Kidney (tissue), 14 donors: Measurements from ENCODE around the gene USP25. TPM values are rescaled to one million over a fixed set of nuclear protein-coding genes. Genes with fewer than 3 reads are reported as not detected.

Source experiments
- DNase-seq, 5 donors: peaks; one replicate each; pipeline ENCODE4 v3.0.0-alpha.2; 2013 to 2020
- FAIRE-seq: peaks from 2 replicates; lab custom pipeline; 2012; peaks lifted over from hg19 to GRCh38; lab: Jason Lieb, UNC
- H3K27ac ChIP-seq, 2 donors: one replicate each; pipeline ENCODE4 v1.7.0; 2013; ENCODE audit warnings: low read depth in 2 of 2, low read length in 2 of 2, inconsistent platforms in 1 of 2
- H3K27me3 ChIP-seq: one replicate; pipeline ENCODE4 v1.7.1; 2013; ENCODE audit warnings: low read length, inconsistent platforms; ENCODE audit not compliant: control insufficient read depth, insufficient read depth
- H3K36me3 ChIP-seq, 3 donors: one replicate each; pipeline versions ENCODE4 v1.7.0 to v1.7.1; 2013; ENCODE audit warnings: low read length in 3 of 3, control low read depth in 1 of 3, inconsistent platforms in 1 of 3; ENCODE audit not compliant: insufficient read depth in 3 of 3, control insufficient read depth in 2 of 3
- H3K4me1 ChIP-seq, 3 donors: one replicate each; pipeline versions ENCODE4 v1.7.0 to v1.7.1; 2013; ENCODE audit warnings: low read length in 3 of 3, inconsistent platforms in 1 of 3, low read depth in 1 of 3; ENCODE audit not compliant: control insufficient read depth in 2 of 3, insufficient read depth in 2 of 3
- H3K4me3 ChIP-seq, 3 donors: one replicate each; pipeline versions ENCODE4 v1.7.0 to v1.8.1; 2013; ENCODE audit warnings: low read length in 3 of 3, control low read depth in 1 of 3, inconsistent platforms in 1 of 3
- H3K9ac ChIP-seq, 3 donors: one replicate each; pipeline versions ENCODE4 v1.7.0 to v1.7.1; 2013; ENCODE audit warnings: low read length in 3 of 3, control low read depth in 1 of 3, inconsistent platforms in 1 of 3
- H3K9me3 ChIP-seq, 3 donors: one replicate each; pipeline versions ENCODE4 v1.7.0 to v1.7.1; 2013; ENCODE audit warnings: low read length in 3 of 3, control low read depth in 1 of 3, inconsistent platforms in 1 of 3; ENCODE audit not compliant: control insufficient read depth in 2 of 3, insufficient read depth in 1 of 3
- intact Hi-C: fragments of 100-400 bp; cut with DNase I; formaldehyde crosslinking; loops from one replicate; pipeline ENCODE4 v1.11.1; 2022
- polyA plus RNA-seq: library from polyadenylated mRNA; stranded (reverse); fragments of 350-450 nt; fragmentation: Illumina TruSeq; extraction: RNeasy Lipid Tissue Mini Kit (QIAGEN cat#74804); gene quantifications from one replicate; pipeline ENCODE4 v1.2.3, GENCODE V29; 2014; ENCODE audit warnings: low read depth, low replicate concordance; ENCODE audit not compliant: insufficient read depth
- total RNA-seq: library from RNA; stranded (reverse); fragmentation: NEBNext Ultra II Directional; extraction: Animal tissue kit (Norgen Biotek cat#: 25700); gene quantifications from one replicate; pipeline ENCODE4 v1.2.1, GENCODE V29; 2021
- TF ChIP-seq, protein P1 (sequence below): IDR thresholded peaks from 3 replicates; pipeline ENCODE4 v1.5.1; 2012; ENCODE audit warnings: mild to moderate bottlenecking, moderate library complexity, borderline replicate concordance; ENCODE audit not compliant: insufficient read depth; ENCODE audit errors: extremely low read depth
- donor health status: control.
- donor health status: control.
- donor health status: control.
- donor health status: control.
- donor health status: control.
- donor health status: DM: yes; HTN: yes; CAD: no.
- donor health status: Normal renal cell carcinoma (clear cell type).

USP25 gene
- total and polyA plus RNA-seq, 2 donors from 2014 or later = 14.0 to 51.6 TPM

DNA sequence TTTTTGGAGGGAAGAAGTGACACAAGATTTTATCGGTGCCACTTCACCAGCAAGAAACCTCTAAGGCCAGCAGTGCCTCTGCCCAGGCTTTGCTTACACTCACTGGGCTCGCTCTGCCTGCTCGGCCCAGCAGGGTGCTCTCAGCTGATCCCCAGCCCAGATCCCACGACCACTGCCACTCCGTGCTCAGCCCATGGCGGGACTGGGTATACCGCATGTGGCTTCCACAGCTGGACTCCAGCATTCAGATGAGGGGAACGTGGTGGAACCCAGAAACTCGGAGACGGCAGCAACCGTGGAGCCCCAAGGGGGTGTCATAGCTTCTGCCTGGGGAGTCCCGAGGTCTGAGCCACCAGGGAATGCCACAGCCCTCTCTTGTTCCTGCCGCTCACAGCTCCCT lies 12.9 kb downstream of the USP25 start:
- FAIRE-seq = no peak

DNA sequence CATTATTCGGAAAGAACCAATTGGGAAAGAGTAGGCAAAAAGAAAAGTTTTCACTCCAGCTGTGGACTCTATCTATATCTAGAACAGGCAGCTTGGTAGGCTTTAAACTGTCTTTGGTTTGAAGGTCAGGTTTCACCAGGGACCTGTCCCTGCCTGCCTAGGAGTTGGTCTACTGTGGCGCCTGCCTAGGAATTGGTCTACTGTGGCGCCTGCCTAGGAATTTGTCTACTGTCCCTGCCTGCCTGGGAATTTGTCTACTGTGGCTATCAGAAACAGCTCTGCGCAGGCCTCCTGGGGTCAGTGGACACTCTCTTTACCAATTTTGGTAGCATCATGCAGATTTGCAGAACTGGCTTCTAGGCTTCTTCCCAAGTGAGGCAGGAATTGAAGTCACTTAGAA lies 13.8 kb downstream of the USP25 start:
- Histone ChIP-seq H3K27me3 (no peaks in the 10 kb centered on the region), H3K4me3 (no peak overlapping the region), H3K9ac (no peak overlapping the region), H3K9me3 (no peaks in the 10 kb centered on the region), H3K36me3 (no peaks in the 10 kb centered on the region), H3K4me1 (peaks cover 0 to 11% (median 2%) of the 10 kb centered on the region in 3 donors), H3K27ac (no peak overlapping the region)
- DNase-seq (no peak), FAIRE-seq (no peak)
- intact Hi-C loops = no loop called here
- TF ChIP-seq, protein P1, sequence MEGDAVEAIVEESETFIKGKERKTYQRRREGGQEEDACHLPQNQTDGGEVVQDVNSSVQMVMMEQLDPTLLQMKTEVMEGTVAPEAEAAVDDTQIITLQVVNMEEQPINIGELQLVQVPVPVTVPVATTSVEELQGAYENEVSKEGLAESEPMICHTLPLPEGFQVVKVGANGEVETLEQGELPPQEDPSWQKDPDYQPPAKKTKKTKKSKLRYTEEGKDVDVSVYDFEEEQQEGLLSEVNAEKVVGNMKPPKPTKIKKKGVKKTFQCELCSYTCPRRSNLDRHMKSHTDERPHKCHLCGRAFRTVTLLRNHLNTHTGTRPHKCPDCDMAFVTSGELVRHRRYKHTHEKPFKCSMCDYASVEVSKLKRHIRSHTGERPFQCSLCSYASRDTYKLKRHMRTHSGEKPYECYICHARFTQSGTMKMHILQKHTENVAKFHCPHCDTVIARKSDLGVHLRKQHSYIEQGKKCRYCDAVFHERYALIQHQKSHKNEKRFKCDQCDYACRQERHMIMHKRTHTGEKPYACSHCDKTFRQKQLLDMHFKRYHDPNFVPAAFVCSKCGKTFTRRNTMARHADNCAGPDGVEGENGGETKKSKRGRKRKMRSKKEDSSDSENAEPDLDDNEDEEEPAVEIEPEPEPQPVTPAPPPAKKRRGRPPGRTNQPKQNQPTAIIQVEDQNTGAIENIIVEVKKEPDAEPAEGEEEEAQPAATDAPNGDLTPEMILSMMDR = no peak

More for the DNA sequence above, 12.9 kb downstream of the USP25 start:
- no peak overlapping the region for H3K9ac ChIP-seq
- no peak overlapping the region for H3K4me3 ChIP-seq
- no peaks in the 10 kb centered on the region for H3K9me3 ChIP-seq
- H3K27ac ChIP-seq = no peak overlapping the region
- TF ChIP-seq, protein P1 = no peak
- no peaks in the 10 kb centered on the region for H3K36me3 ChIP-seq
- H3K4me1 ChIP-seq = peaks cover 0 to 11% (median 2%) of the 10 kb centered on the region in 3 donors
- intact Hi-C loops = no loop called here
- H3K27me3 ChIP-seq = no peaks in the 10 kb centered on the region
- no peak for DNase-seq

DNA sequence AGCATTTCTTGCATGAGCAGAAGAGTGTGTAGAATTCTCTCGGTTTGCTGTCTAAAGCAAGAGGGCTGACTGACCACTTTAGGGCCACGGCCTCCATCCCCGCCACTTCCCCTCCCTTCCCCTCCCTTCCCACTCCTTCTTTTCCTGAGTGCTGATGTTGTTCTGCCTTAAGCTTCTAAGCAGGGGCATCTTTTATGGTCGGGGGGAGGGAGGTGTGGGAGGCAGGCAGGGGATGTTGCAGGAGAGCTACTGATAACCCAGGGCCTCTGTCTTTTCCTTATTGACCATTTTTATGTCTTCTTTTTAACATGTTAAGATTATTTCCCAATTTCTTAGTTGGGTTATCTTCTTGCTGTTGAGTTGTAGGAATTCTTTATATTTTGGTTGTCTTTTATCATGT lies 15.1 kb downstream of the USP25 start:
- no peak for DNase-seq

More for the DNA sequence above, 15.1 kb downstream of the USP25 start:
- no peaks in the 10 kb centered on the region for H3K9me3 ChIP-seq
- no peak overlapping the region for H3K27ac ChIP-seq
- intact Hi-C loops = no loop called here
- no peak for FAIRE-seq
- H3K4me1 ChIP-seq = peaks cover 0 to 13% (median 6%) of the 10 kb centered on the region in 3 donors
- no peaks in the 10 kb centered on the region for H3K36me3 ChIP-seq
- no peaks in the 10 kb centered on the region for H3K27me3 ChIP-seq
- TF ChIP-seq, protein P1 = no peak
- no peak overlapping the region for H3K4me3 ChIP-seq
- H3K9ac ChIP-seq = no peak overlapping the region
